NCI-H1048 (cell line): ENCODE data around the gene CUX1.
"Not testable (repeated sequence)": the region's sequence is repeated elsewhere in the genome, so short reads cannot be mapped to it uniquely, and the experiment has no call there.

Experiments
- DNase-seq: peaks from one replicate; lab custom pipeline; 2025; lab: John Stamatoyannopoulos, UW

The CUX1 gene

GRCh38 chr7:102288285-102288930 lies 471.0 kb downstream of the CUX1 start:
- no peak for DNase-seq

- no peak for DNase-seq
Measured at GRCh38 chr7:102289057-102289456, 471.6 kb downstream of the CUX1 start.

GRCh38 chr7:102291056-102291915 lies 473.9 kb downstream of the CUX1 start:
- DNase-seq = no peak

GRCh38 chr7:102291916-102292267 lies 474.5 kb downstream of the CUX1 start:
- no peak for DNase-seq

- DNase-seq = no peak
Measured at GRCh38 chr7:102292813-102293798, 475.7 kb downstream of the CUX1 start.

- DNase-seq = no peak
Measured at GRCh38 chr7:102294589-102294988, 477.2 kb downstream of the CUX1 start.

GRCh38 chr7:102295346-102296178 lies 478.1 kb downstream of the CUX1 start:
- no peak for DNase-seq

GRCh38 chr7:102296179-102296438 lies 478.7 kb downstream of the CUX1 start:
- DNase-seq = no peak

- DNase-seq = no peak
Measured at GRCh38 chr7:102296514-102296913, 479.1 kb downstream of the CUX1 start.

- DNase-seq = no peak
Measured at GRCh38 chr7:102297487-102298218, 480.2 kb downstream of the CUX1 start.

- no peak for DNase-seq
Measured at GRCh38 chr7:102300643-102301221, 483.3 kb downstream of the CUX1 start.

- DNase-seq = not testable (repeated sequence)
Measured at GRCh38 chr7:102301367-102301766, 483.9 kb downstream of the CUX1 start.

GRCh38 chr7:102302025-102302424 lies 484.6 kb downstream of the CUX1 start:
- no peak for DNase-seq

- DNase-seq = no peak
Measured at GRCh38 chr7:102303669-102304422, 486.4 kb downstream of the CUX1 start.

GRCh38 chr7:102304668-102305067 lies 487.2 kb downstream of the CUX1 start:
- DNase-seq = no peak

GRCh38 chr7:102305414-102306268 lies 488.2 kb downstream of the CUX1 start:
- DNase-seq = no peak

- peak; percentile 44 for DNase-seq
Measured at GRCh38 chr7:102306916-102307677, 489.7 kb downstream of the CUX1 start.

GRCh38 chr7:102310414-102310815 lies 493.0 kb downstream of the CUX1 start:
- no peak for DNase-seq
